Left renal cortex interstitium (tissue), 4 donors: ENCODE results near the gene NCMAP. TPM values are rescaled to one million over a fixed set of nuclear protein-coding genes. Genes with fewer than 3 reads are reported as not detected.

Experiments used
- polyA plus RNA-seq, 4 donors: library from polyadenylated mRNA; unstranded; fragments of 120-200 nt; gene quantifications; one replicate each; pipeline ENCODE4 v1.2.1, GENCODE V29; 2013; ENCODE audit not compliant: insufficient read length in 4 of 4

NCMAP gene
- polyA plus RNA-seq, 4 donors = 0.66 to 0.96 (median 0.79) TPM

Other genes starting within 250 kb of the NCMAP start
- 1 to 10 TPM; 2.7 to 6.1 (median 4.5) TPM for gene GRHL3, start 236.7 kb upstream of the NCMAP start, polyA plus RNA-seq
- gene STPG1, start 142.3 kb upstream of the NCMAP start, polyA plus RNA-seq = 10 to 100 TPM; 10.7 to 13.7 (median 12.0) TPM
- 10 to 100 TPM; 20.4 to 22.7 (median 21.2) TPM for gene NIPAL3, start 140.3 kb upstream of the NCMAP start, polyA plus RNA-seq
- 10 to 100 TPM in 2 of 4 donors, 1 to 10 TPM in 2; 8.2 to 11.5 (median 9.4) TPM for gene RCAN3, start 53.3 kb upstream of the NCMAP start, polyA plus RNA-seq
- gene SRRM1, start 87.2 kb downstream of the NCMAP start, polyA plus RNA-seq = 100 to 1,000 TPM in 3 of 4 donors, 10 to 100 TPM in 1; 96.0 to 193 (median 143) TPM
- gene CLIC4, start 189.4 kb downstream of the NCMAP start, polyA plus RNA-seq = 100 to 1,000 TPM; 156 to 191 (median 179) TPM